GM18505 (cell line): ENCODE results near the gene HSD11B1.

Experiments
- ATAC-seq: cut with Tn5 transposase; IDR thresholded peaks from one replicate; pipeline ENCODE4 v1.9.1; 2021; ENCODE audit not compliant: unreplicated experiment
- POLR2A ChIP-seq: IDR thresholded peaks from 4 replicates; pipeline ENCODE4 v1.6.1; 2011; ENCODE audit warnings: borderline replicate concordance; ENCODE audit not compliant: insufficient read depth, insufficient read length; ENCODE audit errors: extremely low read depth

The HSD11B1 gene

GRCh38 chr1:209705033-209705598, 470 bp downstream of the HSD11B1 start:
- ATAC-seq: no peak
- no peak for TF ChIP-seq POLR2A

DNA sequence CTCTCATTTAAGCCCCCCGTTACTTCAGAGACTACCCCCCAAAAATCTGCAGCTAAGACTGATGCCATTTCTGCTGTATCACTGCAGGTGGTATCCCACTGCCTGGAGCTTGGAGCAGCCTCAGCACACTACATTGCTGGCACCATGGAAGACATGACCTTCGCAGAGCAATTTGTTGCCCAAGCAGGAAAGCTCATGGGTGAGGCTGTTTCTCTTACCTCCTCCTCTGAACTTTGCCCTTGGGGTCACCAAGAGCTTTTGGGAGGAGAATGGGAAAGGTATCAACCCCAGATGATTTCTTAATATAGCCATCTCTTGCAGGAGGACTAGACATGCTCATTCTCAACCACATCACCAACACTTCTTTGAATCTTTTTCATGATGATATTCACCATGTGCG, 2.0 kb downstream of the HSD11B1 start:
- no peak for ATAC-seq
- no peak for TF ChIP-seq POLR2A

DNA sequence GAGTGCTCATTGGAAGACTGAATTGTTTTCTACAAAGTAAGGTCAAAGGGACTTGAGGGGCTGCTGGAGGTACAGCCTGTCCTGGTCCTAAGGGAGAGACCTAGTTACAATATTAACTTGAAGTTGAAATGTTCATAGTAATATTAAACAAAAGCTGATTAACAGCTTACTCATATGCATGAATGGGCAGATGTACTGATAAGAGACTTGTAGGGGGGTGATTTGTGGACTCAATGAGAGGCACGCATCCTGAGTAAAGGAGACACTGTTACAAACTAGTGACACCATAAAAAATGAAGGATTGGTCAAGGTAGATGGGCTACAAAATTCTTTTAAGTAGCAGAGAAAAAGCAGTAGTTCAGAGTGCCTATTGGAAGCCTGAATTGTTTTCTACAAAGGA, 2.7 kb downstream of the HSD11B1 start:
- TF ChIP-seq POLR2A: no peak
- ATAC-seq: no peak

DNA sequence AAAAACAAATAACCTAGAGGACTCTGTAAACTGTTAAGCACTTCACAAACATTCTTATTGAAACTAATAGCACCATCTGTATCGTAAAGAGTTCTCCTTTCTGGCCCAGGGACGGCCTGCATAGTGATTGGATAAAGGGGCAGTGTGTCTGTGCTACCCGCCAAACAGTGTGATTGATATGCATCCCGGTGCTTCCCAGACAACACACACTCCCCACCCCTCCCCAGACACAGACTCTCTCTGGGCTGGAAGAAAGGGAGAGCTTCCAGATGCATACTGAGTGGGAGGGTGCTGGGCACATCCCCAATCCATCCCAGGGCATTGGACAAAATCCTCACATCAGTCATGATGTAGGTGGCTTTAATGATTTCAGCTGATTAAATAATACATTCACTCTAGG, 3.7 kb downstream of the HSD11B1 start:
- ATAC-seq: no peak

GRCh38 chr1:209710093-209710492, 5.4 kb downstream of the HSD11B1 start:
- no peak for ATAC-seq
- TF ChIP-seq POLR2A: no peak

More for the DNA sequence above, 3.7 kb downstream of the HSD11B1 start:
- TF ChIP-seq POLR2A: no peak

DNA sequence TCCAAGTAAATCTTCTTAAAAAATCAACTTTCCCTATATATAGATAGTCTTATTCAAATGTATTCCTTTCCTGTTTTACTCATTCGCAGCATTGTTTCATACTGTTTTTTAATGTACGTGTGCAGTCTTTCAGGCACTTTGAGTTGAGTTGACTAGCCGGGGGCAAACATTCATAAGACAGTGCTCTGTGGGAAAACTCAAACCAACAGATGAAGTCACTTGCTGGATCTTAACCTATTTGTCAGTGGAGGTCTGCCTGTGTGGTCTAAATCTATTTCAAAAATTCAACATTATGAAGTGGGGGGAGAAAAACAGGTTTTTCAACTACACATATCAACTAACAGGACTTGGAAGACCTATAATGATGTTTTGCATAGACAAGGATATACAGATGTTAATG, 6.2 kb downstream of the HSD11B1 start:
- no peak for ATAC-seq
- no peak for TF ChIP-seq POLR2A

GRCh38 chr1:209714338-209714737, 9.7 kb downstream of the HSD11B1 start:
- ATAC-seq: no peak
- no peak for TF ChIP-seq POLR2A

GRCh38 chr1:209715314-209715713, 10.7 kb downstream of the HSD11B1 start:
- no peak for TF ChIP-seq POLR2A
- ATAC-seq: no peak

DNA sequence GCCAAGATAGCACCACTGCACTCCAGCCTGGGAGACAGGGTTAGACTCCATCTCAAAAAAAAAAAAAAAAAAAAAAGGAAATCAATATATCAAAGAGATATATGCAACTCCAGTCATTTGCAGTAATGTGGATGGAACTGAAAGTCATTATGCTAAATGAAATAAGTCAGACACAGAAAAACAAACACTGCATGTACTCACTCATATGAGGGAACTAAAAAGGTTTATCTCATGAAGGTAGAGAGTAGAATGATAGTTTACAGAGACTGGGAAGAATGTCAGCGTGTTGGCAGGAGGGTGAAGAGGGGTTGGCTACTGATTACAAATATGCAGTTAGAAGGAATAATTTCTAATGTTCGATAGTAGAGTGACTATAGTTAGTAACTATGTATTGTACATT, 13.2 kb downstream of the HSD11B1 start:
- no peak for TF ChIP-seq POLR2A
- no peak for ATAC-seq

DNA sequence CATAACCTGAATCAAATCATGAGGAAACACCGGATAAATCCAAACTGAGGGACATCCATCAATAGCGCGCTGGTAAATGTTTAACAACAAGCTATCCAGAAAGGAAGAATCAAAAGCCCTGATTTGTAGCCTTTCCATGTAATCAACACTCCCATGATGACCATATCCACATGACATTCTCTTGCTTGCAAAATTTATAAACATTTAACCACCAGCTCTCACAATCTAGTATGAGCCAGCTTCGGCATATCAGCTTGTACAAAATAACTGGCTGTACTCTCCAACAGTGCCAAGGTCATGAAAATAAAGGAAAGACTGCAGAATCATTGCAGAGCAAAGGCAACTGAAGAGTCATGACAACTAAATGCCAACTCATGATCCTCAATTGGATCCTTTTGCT, 15.7 kb downstream of the HSD11B1 start:
- no peak for TF ChIP-seq POLR2A
- ATAC-seq: no peak

GRCh38 chr1:209720826-209721225, 16.2 kb downstream of the HSD11B1 start:
- TF ChIP-seq POLR2A: no peak
- no peak for ATAC-seq

GRCh38 chr1:209721323-209721722, 16.7 kb downstream of the HSD11B1 start:
- ATAC-seq: no peak
- no peak for TF ChIP-seq POLR2A

DNA sequence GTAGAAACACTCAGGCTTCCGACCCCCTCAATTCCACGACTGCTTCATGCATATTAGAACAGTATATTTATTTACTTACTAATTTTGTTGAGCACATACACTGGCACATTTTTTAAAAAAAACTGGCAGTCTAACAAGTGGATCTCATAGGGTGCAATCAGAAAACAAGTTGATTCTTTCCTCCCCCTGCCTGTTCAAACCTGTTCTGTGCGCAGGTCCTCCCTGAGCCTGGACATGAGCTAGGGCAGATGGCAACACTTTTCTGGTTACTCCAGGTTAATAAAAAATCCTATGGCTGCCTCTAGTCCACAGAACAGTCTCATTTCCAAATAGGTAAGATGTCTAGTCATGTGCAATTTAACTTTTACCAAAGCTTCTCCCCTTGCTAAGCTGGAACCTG, 18.6 kb downstream of the HSD11B1 start:
- ATAC-seq: no peak
- no peak for TF ChIP-seq POLR2A

DNA sequence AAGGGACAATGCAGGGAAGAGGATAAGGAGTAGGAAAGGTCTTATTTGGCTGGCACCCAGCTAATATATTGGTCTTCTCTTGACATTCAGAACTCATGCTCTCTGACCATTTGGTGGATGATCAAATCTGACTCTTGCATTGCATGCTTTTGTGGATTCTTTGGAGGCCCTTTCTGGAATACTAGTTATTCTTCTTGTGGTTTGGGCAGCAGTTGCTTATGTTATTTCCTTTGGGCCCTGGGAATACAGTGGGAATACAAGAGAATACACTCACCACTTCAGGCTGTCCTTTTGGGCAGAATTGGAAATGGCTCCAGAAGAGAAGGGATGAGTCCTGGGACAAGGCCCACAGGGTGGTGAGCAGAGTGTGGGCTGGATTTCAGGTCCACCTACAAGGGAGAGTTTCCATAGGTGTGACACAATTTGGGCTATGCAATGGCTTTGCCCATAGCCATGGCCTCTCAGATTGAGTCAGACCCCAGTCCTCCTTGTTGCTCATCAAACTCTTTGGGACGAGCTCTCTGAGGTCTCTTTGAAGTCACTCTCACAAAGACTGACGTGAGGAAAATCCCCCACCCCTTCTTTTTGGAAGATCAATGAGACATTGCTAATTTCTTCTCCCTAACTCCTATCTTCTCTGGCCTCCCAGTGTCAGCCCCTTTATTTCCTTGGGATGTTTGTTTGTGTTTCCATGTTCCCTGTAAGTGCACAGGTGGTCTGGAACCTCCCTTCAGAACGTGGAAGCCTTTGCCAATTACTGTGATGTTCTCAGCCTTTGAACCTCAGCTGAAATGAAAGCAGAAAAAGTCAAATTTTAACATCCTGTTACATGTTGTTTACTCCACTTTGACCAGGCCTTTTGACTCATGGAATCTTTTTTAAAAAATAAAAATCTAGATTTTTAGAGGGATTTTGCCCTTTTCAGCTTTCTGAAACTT, 19.4 kb downstream of the HSD11B1 start:
- no peak for ATAC-seq
- no peak for TF ChIP-seq POLR2A
